OCI-LY1 (cell line): ENCODE measurements around the gene SUFU.

Source experiments
- CTCF ChIP-seq: fragments of 200-600 bp; sonication (generic), shearing (Covaris generic); IDR thresholded peaks from 2 replicates; pipeline ENCODE4 v1.5.1; 2017; ENCODE audit warnings: mild to moderate bottlenecking, antibody characterized with exemption, low read length, moderate library complexity, mixed read lengths
- EZH2 ChIP-seq: fragments of 200-600 bp; sonication (generic), shearing (Covaris generic); IDR thresholded peaks from 2 replicates; pipeline ENCODE4 v1.8.0; 2017; ENCODE audit warnings: borderline replicate concordance, mixed run types, mild to moderate bottlenecking, antibody characterized with exemption, low read length, moderate library complexity, mixed read lengths

GRCh38 chr10:102647443-102648268 lies 143.9 kb downstream of the SUFU start:
- TF ChIP-seq CTCF (no peak), EZH2 (no peak)
